Peyer's patch (tissue), 4 donors: ENCODE measurements around the gene NAT14. TPM values are rescaled to one million over a fixed set of nuclear protein-coding genes. Genes with fewer than 3 reads are reported as not detected.
"Not testable (repeated sequence)": the region's sequence is repeated elsewhere in the genome, so short reads cannot be mapped to it uniquely, and the experiment has no call there.

Experiments
- DNase-seq, 3 donors: peaks; one replicate each; pipeline ENCODE4 v3.0.0-alpha.2; 2017 to 2019
- H3K27ac ChIP-seq, 4 donors: fragments of 200-600 bp; sonication (generic); one replicate each; pipeline ENCODE4 v1.5.1; 2016 to 2019
- H3K27me3 ChIP-seq, 2 donors: fragments of 200-600 bp; sonication (generic); one replicate each; pipeline ENCODE4 v1.5.1; 2019
- H3K36me3 ChIP-seq, 3 donors: fragments of 200-600 bp; sonication (generic); one replicate each; pipeline ENCODE4 v1.5.1; 2016 to 2019
- H3K4me1 ChIP-seq, 4 donors: fragments of 200-600 bp; sonication (generic); one replicate each; pipeline ENCODE4 v1.5.1; 2016 to 2019
- H3K4me3 ChIP-seq, 4 donors: fragments of 200-600 bp; sonication (generic); 1 replicate in 3 of 4; 2 replicates in 1 of 4; pipeline ENCODE4 v1.5.1; 2016 to 2019; ENCODE audit warnings: mild to moderate bottlenecking in 1 of 4
- H3K9me3 ChIP-seq, 4 donors: fragments of 200-600 bp; sonication (generic); one replicate each; pipeline ENCODE4 v1.5.1; 2016 to 2019; ENCODE audit warnings: mild to moderate bottlenecking in 1 of 4
- CTCF ChIP-seq, 6 experiments: fragments of 450-650 bp in 4 of 6; fragments of 200-600 bp in 2 of 6; sonication (generic) in 1 of 6; IDR thresholded peaks; one replicate each; pipeline ENCODE4 v1.5.1; 2017 to 2019; ENCODE audit warnings: antibody characterized with exemption in 6 of 6, mild to moderate bottlenecking in 3 of 6, moderate library complexity in 1 of 6
- POLR2A ChIP-seq, 2 donors: fragments of 450-650 bp; IDR thresholded peaks; one replicate each; pipeline ENCODE4 v1.5.1; 2017; ENCODE audit warnings: antibody characterized with exemption in 2 of 2, mild to moderate bottlenecking in 2 of 2, moderate library complexity in 2 of 2
- total RNA-seq, 4 donors: library from RNA; depleted of rRNA; stranded (reverse); fragments of >200 nt; gene quantifications; one replicate each; pipeline ENCODE4 v1.1.0, GENCODE V29; 2016

Gene NAT14
- total RNA-seq, 4 donors from 2014 or later = 1.4 to 7.4 (median 3.0) TPM

GRCh38 chr19:55528030-55528803 is 43.2 kb downstream of the NAT14 start:
- no peaks in the 10 kb centered on the region for H3K27me3 ChIP-seq

DNA sequence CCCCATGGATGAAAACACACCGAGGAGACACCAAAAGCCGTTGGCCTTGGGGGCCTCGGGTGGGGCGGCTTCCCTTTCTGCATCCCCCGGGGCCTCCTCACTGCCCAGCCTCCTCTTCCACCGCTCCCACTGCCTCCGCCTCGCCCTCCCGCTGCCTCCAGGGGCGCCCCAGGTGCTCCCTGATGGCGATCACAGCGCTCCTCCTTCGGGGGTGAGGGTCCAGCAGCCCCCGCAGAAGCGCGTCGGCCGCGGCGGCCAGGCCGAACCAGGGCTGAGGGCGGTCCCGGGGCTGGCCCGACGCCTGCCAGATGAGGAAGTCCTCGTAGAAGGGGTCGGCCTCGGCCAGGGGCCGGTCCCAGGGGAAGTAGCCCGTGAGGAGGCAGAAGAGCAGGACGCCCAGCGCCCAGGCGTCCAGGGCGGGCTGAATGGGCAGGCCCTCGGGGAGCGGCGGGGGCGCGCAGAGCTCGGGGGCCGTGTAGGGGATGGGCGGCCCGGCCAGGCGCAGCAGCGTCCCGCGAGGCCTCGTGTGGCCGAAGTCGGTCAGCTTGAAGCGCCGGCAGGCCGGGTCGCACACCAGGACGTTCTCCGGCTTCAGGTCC is 44.7 kb downstream of the NAT14 start:
- Histone ChIP-seq H3K4me1 (peaks cover 0 to 10% (median 0%) of the 10 kb centered on the region in 4 donors), H3K27me3 (no peaks in the 10 kb centered on the region), H3K9me3 (no peaks in the 10 kb centered on the region), H3K4me3 (no peak overlapping the region), H3K27ac (no peak overlapping the region), H3K36me3 (no peaks in the 10 kb centered on the region)
- no peak for DNase-seq
- no peak for TF ChIP-seq CTCF (IDR thresholded peaks at IDR 0.05)
- TF ChIP-seq POLR2A (IDR thresholded peaks at IDR 0.05) = no peak

More at GRCh38 chr19:55528030-55528803, 43.2 kb downstream of the NAT14 start:
- no peaks in the 10 kb centered on the region for H3K9me3 ChIP-seq
- H3K4me3 ChIP-seq = no peak overlapping the region
- H3K27ac ChIP-seq = no peak overlapping the region
- TF ChIP-seq POLR2A (IDR thresholded peaks at IDR 0.05) (no peak), CTCF (IDR thresholded peaks at IDR 0.05) (no peak)
- DNase-seq = no peak
- no peaks in the 10 kb centered on the region for H3K36me3 ChIP-seq
- peaks cover 0 to 10% (median 0%) of the 10 kb centered on the region in 4 donors for H3K4me1 ChIP-seq

DNA sequence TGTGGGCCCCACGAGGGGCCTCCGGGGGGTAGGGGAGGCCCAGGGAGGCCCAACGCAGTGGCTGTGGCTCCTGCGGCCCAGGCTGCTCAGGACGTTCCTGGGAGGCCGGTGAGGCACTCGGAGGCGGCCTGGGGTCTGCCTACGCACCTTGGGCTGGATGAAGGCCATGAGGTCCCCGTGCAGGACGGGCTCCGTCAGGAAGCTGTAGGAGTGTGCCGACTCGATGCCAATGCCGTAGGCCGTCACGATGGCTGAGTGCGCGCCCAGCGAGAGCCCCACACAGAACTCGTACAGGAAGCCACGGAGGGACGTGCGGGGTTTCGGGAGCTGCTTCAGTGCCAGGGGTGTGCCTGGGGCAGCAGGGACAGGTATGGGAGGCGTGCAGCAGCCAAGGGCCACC is 46.0 kb downstream of the NAT14 start:
- Histone ChIP-seq H3K27ac (no peak overlapping the region), H3K4me1 (peaks cover 0 to 9% (median 0%) of the 10 kb centered on the region in 4 donors)
- TF ChIP-seq POLR2A (IDR thresholded peaks at IDR 0.05) = no peak
- TF ChIP-seq CTCF (IDR thresholded peaks at IDR 0.05) = no peak

GRCh38 chr19:55534280-55534679 is 49.3 kb downstream of the NAT14 start:
- H3K27ac ChIP-seq, H3K36me3 ChIP-seq, DNase-seq, H3K9me3 ChIP-seq, H3K27me3 ChIP-seq, H3K4me1 ChIP-seq, H3K4me3 ChIP-seq: not testable (repeated sequence)

More for the DNA sequence above, 46.0 kb downstream of the NAT14 start:
- Histone ChIP-seq H3K9me3 (no peaks in the 10 kb centered on the region), H3K27me3 (no peaks in the 10 kb centered on the region), H3K36me3 (no peaks in the 10 kb centered on the region), H3K4me3 (no peak overlapping the region)
- DNase-seq = no peak

DNA sequence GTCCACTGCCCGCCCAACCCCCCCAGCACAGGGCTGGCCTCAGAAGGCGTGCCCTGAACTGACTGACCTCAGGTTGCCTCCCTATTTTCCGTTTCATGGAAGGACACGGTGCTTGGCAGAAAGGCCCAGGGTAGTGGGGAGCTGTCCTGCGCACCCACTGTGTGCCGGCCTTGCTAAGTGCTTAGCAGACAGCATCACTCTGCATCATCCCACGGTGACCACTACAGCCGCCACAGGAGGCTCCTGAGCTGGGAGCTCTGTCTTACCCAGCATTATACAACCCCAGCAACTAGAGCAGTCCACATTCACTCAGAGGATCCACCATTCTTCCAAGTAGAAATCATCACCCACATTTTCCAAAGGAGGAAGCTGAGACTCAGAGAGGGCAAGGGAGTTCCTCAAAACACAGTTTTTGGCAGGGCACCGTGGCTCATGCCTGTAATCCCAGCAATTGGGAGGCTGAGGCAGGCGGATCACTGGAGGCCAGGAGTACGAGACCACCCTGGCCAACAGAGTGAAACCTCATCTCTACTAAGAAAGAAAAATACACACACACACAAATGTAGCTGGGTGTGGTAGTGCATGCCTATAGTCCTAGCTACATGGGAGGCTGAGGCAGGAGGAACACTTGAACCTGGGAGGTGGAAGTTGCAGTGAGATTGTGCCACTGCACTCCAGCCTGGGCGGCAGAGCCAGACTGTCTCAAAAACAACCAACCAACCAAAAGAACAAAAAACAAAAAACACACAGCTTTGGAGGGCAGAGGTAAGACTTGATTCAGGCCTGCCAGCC is 50.4 kb downstream of the NAT14 start:
- no peaks in the 10 kb centered on the region for H3K27me3 ChIP-seq
- no peaks in the 10 kb centered on the region for H3K9me3 ChIP-seq
- TF ChIP-seq POLR2A (IDR thresholded peaks at IDR 0.05) (no peak), CTCF (IDR thresholded peaks at IDR 0.05) (no peak)
- no peak for DNase-seq
- H3K4me1 ChIP-seq = no peaks in the 10 kb centered on the region
- no peak overlapping the region for H3K4me3 ChIP-seq
- no peak overlapping the region for H3K27ac ChIP-seq
- no peaks in the 10 kb centered on the region for H3K36me3 ChIP-seq

GRCh38 chr19:55535965-55536350 is 51.0 kb downstream of the NAT14 start:
- Histone ChIP-seq H3K27ac (no peak overlapping the region), H3K4me3 (no peak overlapping the region), H3K4me1 (no peaks in the 10 kb centered on the region), H3K36me3 (no peaks in the 10 kb centered on the region), H3K9me3 (no peaks in the 10 kb centered on the region), H3K27me3 (no peaks in the 10 kb centered on the region)
- TF ChIP-seq POLR2A (IDR thresholded peaks at IDR 0.05) (no peak), CTCF (IDR thresholded peaks at IDR 0.05) (no peak)
- no peak for DNase-seq
